ENCODE measurements around the gene SLC34A1. TPM values are rescaled to one million over a fixed set of nuclear protein-coding genes. Genes with fewer than 3 reads are reported as not detected.

SLC34A1 gene
- total and polyA plus RNA-seq, 2 experiments from 2014 or later, result not detected

DNA sequence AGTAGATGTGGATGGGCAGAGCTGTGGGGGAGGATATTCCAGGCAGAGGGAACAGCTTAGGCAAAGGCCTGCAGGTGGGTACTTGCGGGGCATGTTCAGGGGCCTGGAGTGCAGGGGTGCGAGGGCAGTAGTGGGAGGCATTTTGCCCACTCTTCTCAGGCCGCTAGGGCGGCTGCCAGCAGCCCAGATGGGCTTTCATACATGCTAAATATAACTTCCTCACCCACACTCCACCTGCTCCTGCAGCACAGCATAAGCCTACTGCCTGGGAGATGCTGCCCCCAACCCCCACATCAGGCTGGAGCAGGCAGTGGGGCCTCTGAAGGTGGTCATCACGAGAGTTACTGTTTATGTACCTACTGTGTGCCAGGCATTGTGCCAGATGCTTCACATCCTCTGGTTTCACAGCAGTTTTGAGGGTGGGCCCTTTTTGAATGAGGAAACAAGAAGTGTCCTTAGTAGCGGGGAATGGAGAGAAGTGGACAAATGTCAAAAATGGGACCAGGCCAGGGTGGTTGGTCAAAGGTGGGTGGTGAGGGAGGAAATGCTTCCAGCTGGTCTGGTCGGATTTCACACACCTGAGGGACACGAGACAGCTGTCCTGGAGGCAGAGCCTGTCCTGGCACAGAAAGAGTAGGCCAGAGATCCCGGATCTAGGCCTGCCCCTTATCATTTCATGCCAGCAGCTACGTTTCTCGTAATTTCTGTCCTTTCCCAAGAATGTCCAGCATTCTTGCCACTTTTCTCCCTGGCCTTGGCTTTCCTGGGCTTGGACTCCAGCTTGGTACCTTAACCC lies 14.4 kb upstream of the SLC34A1 start (continued):
- TF ChIP-seq JUNB (IDR thresholded peaks at IDR 0.05; ENCODE audit: unreplicated experiment) (no peak), ZNF462 (CRISPR knock-in tag; IDR thresholded peaks at IDR 0.05) (no peak)

DNA sequence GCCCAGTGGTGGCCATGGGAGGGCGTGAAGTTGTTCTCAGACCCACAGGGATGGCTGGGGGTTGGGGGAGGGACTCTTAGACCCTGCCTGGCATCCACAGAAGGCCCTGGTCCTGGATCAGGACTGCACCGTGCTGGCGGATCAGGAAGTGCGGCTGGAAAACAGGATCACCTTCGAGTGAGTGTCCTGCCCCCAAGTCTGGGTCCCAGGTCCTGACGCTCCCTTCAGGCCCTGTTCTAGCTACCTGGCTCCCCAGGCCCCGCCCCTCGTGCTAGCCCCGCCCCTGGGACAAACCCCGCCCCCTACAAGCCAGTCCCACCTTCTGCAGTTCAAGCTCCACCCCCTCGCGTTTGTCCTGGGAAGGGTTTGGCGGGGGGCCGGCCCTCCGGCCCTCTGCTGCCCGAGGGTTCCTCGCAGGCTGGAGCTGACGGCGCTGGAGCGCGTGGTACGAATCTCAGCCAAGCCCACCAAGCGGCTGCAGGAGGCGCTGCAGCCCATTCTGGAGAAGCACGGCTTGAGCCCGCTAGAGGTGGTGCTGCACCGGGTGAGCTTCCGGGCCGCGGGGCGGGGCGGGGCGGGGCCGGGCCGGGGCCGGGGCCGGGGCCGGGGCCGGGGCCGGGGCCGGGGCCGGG lies 13.6 kb upstream of the SLC34A1 start:
- no peaks in the 10 kb centered on the region for H3K9me2 ChIP-seq (ENCODE audit: insufficient read depth)
- H3K36me3 Mint-ChIP-seq (ENCODE audit: low read depth), result peaks cover 11% of the 10 kb centered on the region
- peak; percentile 58 for ATAC-seq
- peaks cover 36% of the 10 kb centered on the region for H3K27me3 Mint-ChIP-seq (ENCODE audit: insufficient read depth, low read depth, poor library complexity)
- H3K79me2 ChIP-seq (replicated peaks; ENCODE audit: insufficient read depth), result no peaks in the 10 kb centered on the region
- TF ChIP-seq, protein P1, sequence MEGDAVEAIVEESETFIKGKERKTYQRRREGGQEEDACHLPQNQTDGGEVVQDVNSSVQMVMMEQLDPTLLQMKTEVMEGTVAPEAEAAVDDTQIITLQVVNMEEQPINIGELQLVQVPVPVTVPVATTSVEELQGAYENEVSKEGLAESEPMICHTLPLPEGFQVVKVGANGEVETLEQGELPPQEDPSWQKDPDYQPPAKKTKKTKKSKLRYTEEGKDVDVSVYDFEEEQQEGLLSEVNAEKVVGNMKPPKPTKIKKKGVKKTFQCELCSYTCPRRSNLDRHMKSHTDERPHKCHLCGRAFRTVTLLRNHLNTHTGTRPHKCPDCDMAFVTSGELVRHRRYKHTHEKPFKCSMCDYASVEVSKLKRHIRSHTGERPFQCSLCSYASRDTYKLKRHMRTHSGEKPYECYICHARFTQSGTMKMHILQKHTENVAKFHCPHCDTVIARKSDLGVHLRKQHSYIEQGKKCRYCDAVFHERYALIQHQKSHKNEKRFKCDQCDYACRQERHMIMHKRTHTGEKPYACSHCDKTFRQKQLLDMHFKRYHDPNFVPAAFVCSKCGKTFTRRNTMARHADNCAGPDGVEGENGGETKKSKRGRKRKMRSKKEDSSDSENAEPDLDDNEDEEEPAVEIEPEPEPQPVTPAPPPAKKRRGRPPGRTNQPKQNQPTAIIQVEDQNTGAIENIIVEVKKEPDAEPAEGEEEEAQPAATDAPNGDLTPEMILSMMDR (conservative IDR thresholded peaks at IDR 0.05; ENCODE audit: low read depth in 2 of 2), result peak; percentile 50 to 79; a peak in 3 of 4 replicates
- TF ChIP-seq ZNF462 (CRISPR knock-in tag; IDR thresholded peaks at IDR 0.05) (no peak), STAT1 (IDR thresholded peaks at IDR 0.05; ENCODE audit: unreplicated experiment) (no peak)
- H3K4me1 ChIP-seq (ENCODE audit: insufficient read depth), result peaks cover 46% of the 10 kb centered on the region
- H3F3A ChIP-seq (replicated peaks; ENCODE audit: low read depth), result 0 out of 2 replicates have a peak, but pooled peaks cover 17% of the 10 kb centered on the region
- H3K27ac Mint-ChIP-seq, result no peak overlapping the region
- H3K9me3 Mint-ChIP-seq, result no peaks in the 10 kb centered on the region; the same call in 2 of the 3 replicates
- peak; percentile 98 for DNase-seq (ENCODE audit: low spot score)
- H4K20me1 ChIP-seq (replicated peaks; ENCODE audit: insufficient read depth), result no peaks in the 10 kb centered on the region; the same call in 1 of the 2 replicates
- H3K4me3 ChIP-seq, result peak overlapping the region; percentile 59; the same call in 1 of the 2 replicates
- H3K4me3 Mint-ChIP-seq, result peak overlapping the region; percentile 43
- peaks cover 15% of the 10 kb centered on the region for H3K27me3 ChIP-seq (ENCODE audit: insufficient read depth)
- H3K27ac ChIP-seq (ENCODE audit: low read depth), result 0 out of 2 replicates have a peak overlapping the region, but pooled peaks have one; percentile 47
- no peak overlapping the region for H2AFZ ChIP-seq
- H3K36me3 ChIP-seq (ENCODE audit: insufficient read depth), result no peaks in the 10 kb centered on the region
- peak overlapping the region; percentile 76 for H3K4me2 ChIP-seq
- H3K4me1 Mint-ChIP-seq, result peaks cover 51% of the 10 kb centered on the region

All from GM23338 (cell line).